HepG2 (cell line): ENCODE data around the gene NAT14. TPM values are rescaled to one million over a fixed set of nuclear protein-coding genes. Genes with fewer than 3 reads are reported as not detected.

ENCODE experiments used
- AHDC1 ChIP-seq: sonication (generic); formaldehyde crosslinking; IDR thresholded peaks from 2 replicates; pipeline ENCODE4 v1.5.1; 2020; ENCODE audit warnings: mild to moderate bottlenecking, missing genetic modification reagents, borderline replicate concordance
- BCL6 ChIP-seq: IDR thresholded peaks from 2 replicates; pipeline ENCODE4 v1.6.1; 2016; ENCODE audit warnings: missing genetic modification reagents, missing compliant biosample characterization
- CHCHD3 ChIP-seq: sonication (generic); formaldehyde crosslinking; IDR thresholded peaks from 2 replicates; pipeline ENCODE4 v1.8.0; 2022; ENCODE audit warnings: mild to moderate bottlenecking, missing genetic modification reagents, moderate library complexity
- DNMT3B ChIP-seq: conservative IDR thresholded peaks from 2 replicates; pipeline ENCODE4 v1.6.1; 2016; ENCODE audit warnings: missing biosample characterization, control low read depth
- FOXK2 ChIP-seq: fragments of 450-650 bp; IDR thresholded peaks from 2 replicates; pipeline ENCODE4 v1.6.1; 2016
- IKZF5 ChIP-seq: IDR thresholded peaks from 2 replicates; pipeline ENCODE4 v1.6.1; 2018; ENCODE audit warnings: missing genetic modification reagents, mild to moderate bottlenecking, missing compliant biosample characterization
- MED1 ChIP-seq: sonication (generic); formaldehyde crosslinking; IDR thresholded peaks from 2 replicates; pipeline ENCODE4 v1.4.0; 2020; ENCODE audit warnings: missing genetic modification reagents
- MTA1 ChIP-seq: sonication (generic); formaldehyde crosslinking; IDR thresholded peaks from 2 replicates; pipeline ENCODE4 v1.4.0; 2020; ENCODE audit warnings: missing genetic modification reagents, mild to moderate bottlenecking, borderline replicate concordance
- NFATC3 ChIP-seq: sonication (generic); formaldehyde crosslinking; IDR thresholded peaks from 2 replicates; pipeline ENCODE4 v1.5.1; 2020; ENCODE audit warnings: mild to moderate bottlenecking, missing genetic modification reagents
- POGZ ChIP-seq: sonication (generic); formaldehyde crosslinking; IDR thresholded peaks from 2 replicates; pipeline ENCODE4 v1.4.0; 2020; ENCODE audit warnings: mild to moderate bottlenecking, missing genetic modification reagents
- RBFOX2 ChIP-seq: fragments of 200-400 bp; formaldehyde crosslinking; IDR thresholded peaks from 2 replicates; pipeline ENCODE4 v1.6.1; 2017; ENCODE audit warnings: low read depth, mild to moderate bottlenecking, low read length
- RNF219 ChIP-seq: sonication (generic); formaldehyde crosslinking; IDR thresholded peaks from 2 replicates; pipeline ENCODE4 v1.5.0; 2020; ENCODE audit warnings: mild to moderate bottlenecking, missing genetic modification reagents
- SIX4 ChIP-seq: sonication (generic); formaldehyde crosslinking; IDR thresholded peaks from 2 replicates; pipeline ENCODE4 v1.4.0; 2020; ENCODE audit warnings: missing genetic modification reagents
- TRIM22 ChIP-seq: fragments of 450-650 bp; IDR thresholded peaks from 2 replicates; pipeline ENCODE4 v1.6.1; 2017
- ZNF451 ChIP-seq: sonication (generic); formaldehyde crosslinking; IDR thresholded peaks from 2 replicates; pipeline ENCODE4 v1.5.0; 2020; ENCODE audit warnings: mild to moderate bottlenecking, missing genetic modification reagents
- ZNF547 ChIP-seq: sonication (generic); formaldehyde crosslinking; IDR thresholded peaks from 2 replicates; pipeline ENCODE4 v1.5.1; 2020; ENCODE audit warnings: mild to moderate bottlenecking, missing genetic modification reagents
- ZNF75D ChIP-seq: sonication (generic); formaldehyde crosslinking; IDR thresholded peaks from 2 replicates; pipeline ENCODE4 v1.8.1; 2023; ENCODE audit warnings: missing genetic modification reagents, mild to moderate bottlenecking, borderline replicate concordance
- polyA plus RNA-seq, 8 experiments: library from polyadenylated mRNA; depleted of rRNA in 3 of 8; stranded (reverse) in 7 of 8; unstranded in 1 of 8; fragments of >200 nt; fragmentation: Illumina TruSeq in 4 of 8; extraction: Trizol in 4 of 8; gene quantifications; 2 replicates each; pipeline versions ENCODE4 v1.2.1 to v1.2.3, GENCODE V29; 2011 to 2016; ENCODE audit warnings: low read depth in 4 of 8, missing spikeins in 1 of 8, mixed read lengths in 1 of 8; ENCODE audit not compliant: insufficient read depth in 1 of 8
- total RNA-seq, 5 experiments: library from RNA; depleted of rRNA; stranded (reverse); fragments of >200 nt; fragmentation: Illumina TruSeq; extraction: Trizol; gene quantifications; 2 replicates each; pipeline ENCODE4 v1.2.3, GENCODE V29; 2016; ENCODE audit warnings: low read depth in 1 of 5
- TF ChIP-seq, protein P1 (sequence below): sonication (generic); formaldehyde crosslinking; IDR thresholded peaks from 2 replicates; pipeline ENCODE4 v1.8.1; 2023; ENCODE audit warnings: mild to moderate bottlenecking, missing genetic modification reagents

The NAT14 gene
- total and polyA plus RNA-seq, 2 of the 13 experiments (the other 11 are each of a cell fraction or from before 2014, with no cell fraction given) = 20.7 to 22.3 TPM

DNA sequence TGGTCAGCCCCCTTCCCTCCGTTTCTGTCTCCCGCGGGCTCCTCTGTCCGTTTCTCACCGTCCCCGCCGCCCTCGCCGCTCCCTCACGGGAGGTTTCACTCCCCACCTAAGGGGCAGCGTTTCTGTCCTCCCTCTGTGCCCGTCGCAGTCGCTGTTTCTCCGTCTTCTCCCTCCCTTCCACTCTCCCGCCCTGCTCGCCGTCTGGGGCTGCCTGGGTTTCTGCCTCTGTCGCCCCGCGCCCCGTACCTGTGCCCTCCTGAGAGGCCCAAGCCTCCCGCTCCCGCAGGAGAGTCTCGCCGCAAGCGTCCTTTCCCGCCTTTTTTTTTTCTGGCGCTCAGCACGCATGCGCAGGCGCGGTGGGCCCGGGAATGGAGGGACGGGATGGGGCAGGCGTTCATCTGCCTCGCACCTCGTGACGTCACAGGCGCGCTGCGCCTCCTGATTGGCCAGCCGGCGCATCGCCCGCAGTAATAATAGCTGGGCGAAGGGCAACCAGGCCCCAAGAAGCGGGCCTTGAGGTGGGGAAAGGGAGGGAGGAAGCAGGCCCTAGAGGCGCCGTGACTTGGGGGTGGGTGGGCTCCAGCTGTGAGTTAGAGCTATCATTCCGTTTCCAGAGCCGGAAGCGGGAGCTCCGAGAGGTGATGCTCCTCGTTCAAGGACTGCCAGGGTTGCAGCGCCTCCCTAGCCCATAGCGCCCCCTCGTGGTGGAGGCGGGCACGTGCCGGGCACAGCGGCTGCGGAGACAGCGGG lies 18.7 kb downstream of the NAT14 start (continued):
- no peak for TF ChIP-seq CHCHD3 (CRISPR knock-in tag)
- no peak for TF ChIP-seq AHDC1 (CRISPR knock-in tag)
- TF ChIP-seq, protein P1, sequence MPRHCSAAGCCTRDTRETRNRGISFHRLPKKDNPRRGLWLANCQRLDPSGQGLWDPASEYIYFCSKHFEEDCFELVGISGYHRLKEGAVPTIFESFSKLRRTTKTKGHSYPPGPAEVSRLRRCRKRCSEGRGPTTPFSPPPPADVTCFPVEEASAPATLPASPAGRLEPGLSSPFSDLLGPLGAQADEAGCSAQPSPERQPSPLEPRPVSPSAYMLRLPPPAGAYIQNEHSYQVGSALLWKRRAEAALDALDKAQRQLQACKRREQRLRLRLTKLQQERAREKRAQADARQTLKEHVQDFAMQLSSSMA (CRISPR knock-in tag) = no peak
- no peak for TF ChIP-seq MTA1 (CRISPR knock-in tag)
- TF ChIP-seq SIX4 (CRISPR knock-in tag) = no peak
- no peak for TF ChIP-seq POGZ
- no peak for TF ChIP-seq RNF219 (CRISPR knock-in tag)
- TF ChIP-seq FOXK2 = no peak
- no peak for TF ChIP-seq RBFOX2
- TF ChIP-seq DNMT3B (CRISPR knock-in tag) = no peak
- no peak for TF ChIP-seq NFATC3 (CRISPR knock-in tag)
- TF ChIP-seq ZNF547 (CRISPR knock-in tag) = no peak
- TF ChIP-seq TRIM22 = no peak
- no peak for TF ChIP-seq BCL6 (CRISPR knock-in tag)
- TF ChIP-seq MED1 (CRISPR knock-in tag) = 0 out of 2 replicates have a peak, but pooled peaks have one; percentile 8
- no peak for TF ChIP-seq ZNF75D (CRISPR knock-in tag)
- peak; percentile 20; the same call in 1 of the 2 replicates for TF ChIP-seq IKZF5
- TF ChIP-seq ZNF451 = peak; percentile 20; the same call in 1 of the 2 replicates
